Panc1 (cell line): Measurements from ENCODE around the gene RSRP1.

Source experiments
- CTCF ChIP-seq: fragments of 450-650 bp; IDR thresholded peaks from 2 replicates; pipeline ENCODE4 v1.5.1; 2017; ENCODE audit warnings: mild to moderate bottlenecking
- POLR2AphosphoS5 ChIP-seq: IDR thresholded peaks from 2 replicates; pipeline ENCODE4 v1.6.1; 2012; ENCODE audit warnings: mild to moderate bottlenecking, low read depth, low read length, moderate library complexity
- REST ChIP-seq, 2 experiments: IDR thresholded peaks; 2 replicates each; pipeline ENCODE4 v1.6.1; 2011 to 2012; ENCODE audit warnings: low read depth in 2 of 2, control low read depth in 1 of 2, low read length in 1 of 2, mild to moderate bottlenecking in 1 of 2, moderate library complexity in 1 of 2; ENCODE audit not compliant: insufficient read depth in 1 of 2
- SIN3A ChIP-seq: IDR thresholded peaks from 2 replicates; pipeline ENCODE4 v1.6.1; 2012; ENCODE audit warnings: low read depth, mild to moderate bottlenecking, low read length, moderate library complexity, borderline replicate concordance; ENCODE audit not compliant: insufficient read depth

- TF ChIP-seq CTCF = no peak
- no peak for TF ChIP-seq POLR2AphosphoS5
- no peak for TF ChIP-seq SIN3A
- no peak for TF ChIP-seq REST (IDR thresholded peaks at IDR 0.05; ENCODE audit: insufficient read depth in 1 of 2, low read depth in 2 of 2, low read length in 1 of 2)
Measured at GRCh38 chr1:25245809-25246599, 1.2 kb downstream of the RSRP1 start.
